CD4-positive, CD25-positive, alpha-beta regulatory T cell (primary cell): Measurements from ENCODE around the gene LRRC40. TPM values are rescaled to one million over a fixed set of nuclear protein-coding genes. Genes with fewer than 3 reads are reported as not detected.
A peak's percentile ranks its signal among the peaks of the same experiment; 100 is the strongest.

Source experiments
- ATAC-seq, 2 donors: fragments of 150-1000 bp; cut with Tn5 transposase; one replicate each; pipeline ENCODE4 v1.10.0; 2021; ENCODE audit warnings: low read depth in 2 of 2, moderate number of reproducible peaks in 2 of 2, moderate library complexity in 1 of 2
- DNase-seq, 3 donors: peaks; one replicate each; pipeline versions ENCODE4 v3.0.0 to v3.0.0-alpha.2; 2012 to 2022; ENCODE audit warnings: mixed read lengths in 1 of 3
- H3K27ac ChIP-seq: one replicate; pipeline ENCODE4 v1.7.0; 2013; ENCODE audit warnings: mild to moderate bottlenecking, low read length; ENCODE audit not compliant: insufficient read depth, poor library complexity, severe bottlenecking
- H3K27me3 ChIP-seq: one replicate; pipeline ENCODE4 v1.7.0; 2013; ENCODE audit warnings: low read length; ENCODE audit not compliant: control insufficient read depth, insufficient read depth
- H3K36me3 ChIP-seq: one replicate; pipeline ENCODE4 v1.7.0; 2013; ENCODE audit warnings: mild to moderate bottlenecking, low read length, moderate library complexity; ENCODE audit not compliant: control insufficient read depth, insufficient read depth
- H3K4me1 ChIP-seq: 2 replicates; pipeline ENCODE4 v1.7.0; 2013; ENCODE audit warnings: mild to moderate bottlenecking, low read length; ENCODE audit not compliant: insufficient read depth, control insufficient read depth, poor library complexity, severe bottlenecking
- H3K4me3 ChIP-seq: one replicate; pipeline ENCODE4 v1.7.0; 2013; ENCODE audit warnings: low read depth, mild to moderate bottlenecking, low read length, moderate library complexity
- H3K9me3 ChIP-seq, 2 experiments: 1 replicate in 1 of 2; 2 replicates in 1 of 2; pipeline ENCODE4 v1.7.0; 2013; ENCODE audit warnings: low read length in 2 of 2, mild to moderate bottlenecking in 1 of 2, moderate library complexity in 1 of 2; ENCODE audit not compliant: control insufficient read depth in 2 of 2
- H3K27ac Mint-ChIP-seq, 3 donors: one replicate each; pipeline ENCODE4 v1.8.0; 2020 to 2022; ENCODE audit warnings: mild to moderate bottlenecking in 3 of 3, mixed read lengths in 3 of 3, moderate library complexity in 2 of 3
- H3K27me3 Mint-ChIP-seq: one replicate; pipeline ENCODE4 v1.8.0; 2022; ENCODE audit warnings: mild to moderate bottlenecking, mixed read lengths
- H3K36me3 Mint-ChIP-seq: one replicate; pipeline ENCODE4 v1.8.0; 2020; ENCODE audit warnings: mixed read lengths
- H3K4me1 Mint-ChIP-seq, 4 donors: one replicate each; pipeline ENCODE4 v1.8.0; 2020 to 2022; ENCODE audit warnings: mixed read lengths in 4 of 4, mild to moderate bottlenecking in 1 of 4
- H3K4me3 Mint-ChIP-seq, 4 donors: one replicate each; pipeline ENCODE4 v1.8.0; 2020 to 2022; ENCODE audit warnings: mild to moderate bottlenecking in 4 of 4, mixed read lengths in 4 of 4, moderate library complexity in 3 of 4
- H3K9me3 Mint-ChIP-seq, 7 donors: one replicate each; pipeline ENCODE4 v1.8.0; 2020 to 2022; ENCODE audit warnings: mixed read lengths in 7 of 7, mild to moderate bottlenecking in 3 of 7, moderate library complexity in 2 of 7
- polyA plus RNA-seq, 4 donors: library from polyadenylated mRNA; unstranded; fragments of 300-500 nt; fragmentation: Illumina TruSeq; gene quantifications; one replicate each; pipeline ENCODE4 v1.2.3, GENCODE V29; 2021
- total RNA-seq: library from RNA; stranded (reverse); gene quantifications from one replicate; pipeline ENCODE4 v1.2.3, GENCODE V29; 2022

Gene LRRC40
- total and polyA plus RNA-seq, 5 donors from 2014 or later = 6.9 to 15.7 (median 8.6) TPM

- no peak overlapping the region for H3K27ac ChIP-seq
- ATAC-seq (no peak), DNase-seq (no peak)
- H3K9me3 ChIP-seq = no peaks in the 10 kb centered on the region
- no peaks in the 10 kb centered on the region for H3K27me3 ChIP-seq
- peaks cover 24% of the 10 kb centered on the region for H3K36me3 ChIP-seq
- H3K4me1 ChIP-seq = no peaks in the 10 kb centered on the region
- Mint-ChIP-seq H3K4me1 (no peaks in the 10 kb centered on the region), H3K36me3 (peaks cover 6% of the 10 kb centered on the region), H3K9me3 (no peaks in the 10 kb centered on the region), H3K4me3 (no peak overlapping the region), H3K27ac (no peak overlapping the region), H3K27me3 (no peaks in the 10 kb centered on the region)
- no peak overlapping the region for H3K4me3 ChIP-seq
These were observed 62.2 kb downstream of the LRRC40 start for GRCh38 chr1:70143048-70143659.

- no peak overlapping the region for H3K4me3 Mint-ChIP-seq
- no peaks in the 10 kb centered on the region for H3K9me3 Mint-ChIP-seq
- no peaks in the 10 kb centered on the region for H3K36me3 Mint-ChIP-seq
- ATAC-seq (no peak), DNase-seq (no peak)
- no peaks in the 10 kb centered on the region for H3K27me3 Mint-ChIP-seq
- Histone ChIP-seq H3K4me1 (no peaks in the 10 kb centered on the region), H3K27me3 (no peaks in the 10 kb centered on the region), H3K36me3 (peaks cover 19% of the 10 kb centered on the region), H3K9me3 (no peaks in the 10 kb centered on the region), H3K4me3 (no peak overlapping the region), H3K27ac (no peak overlapping the region)
- H3K4me1 Mint-ChIP-seq = no peaks in the 10 kb centered on the region
- no peak overlapping the region for H3K27ac Mint-ChIP-seq
These were observed 63.3 kb downstream of the LRRC40 start for GRCh38 chr1:70142075-70142474.

DNA sequence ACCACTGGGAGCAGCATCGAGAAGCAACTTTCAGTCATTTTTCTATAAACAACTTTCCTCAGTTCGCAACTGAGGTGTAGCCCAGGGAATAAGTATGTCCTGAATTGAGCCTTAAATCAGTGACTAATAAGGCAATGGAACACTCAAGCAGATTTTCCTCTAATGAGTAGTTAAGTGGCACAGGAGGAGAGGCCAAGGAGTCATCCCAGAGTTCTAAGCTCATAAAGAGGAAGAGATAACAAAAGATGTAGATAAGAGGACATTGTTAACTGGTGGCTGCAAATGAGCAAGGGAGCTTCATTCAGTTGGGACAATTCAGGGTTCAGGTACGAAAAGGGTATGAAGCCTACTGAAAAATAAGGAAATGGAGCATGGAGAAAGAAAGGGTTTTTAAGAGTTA is 64.5 kb downstream of the LRRC40 start:
- H3K4me1 Mint-ChIP-seq = no peaks in the 10 kb centered on the region

GRCh38 chr1:70140343-70140742 is 65.0 kb downstream of the LRRC40 start:
- no peak for ATAC-seq
- Mint-ChIP-seq H3K9me3 (no peaks in the 10 kb centered on the region), H3K4me3 (no peak overlapping the region), H3K4me1 (no peaks in the 10 kb centered on the region), H3K27ac (no peak overlapping the region), H3K36me3 (no peaks in the 10 kb centered on the region), H3K27me3 (peaks cover 1% of the 10 kb centered on the region)
- peaks cover 10% of the 10 kb centered on the region for H3K36me3 ChIP-seq
- no peak overlapping the region for H3K4me3 ChIP-seq
- no peaks in the 10 kb centered on the region for H3K9me3 ChIP-seq
- H3K27me3 ChIP-seq = no peaks in the 10 kb centered on the region
- DNase-seq = no peak
- no peak overlapping the region for H3K27ac ChIP-seq
- H3K4me1 ChIP-seq = no peaks in the 10 kb centered on the region

More for the DNA sequence above, 64.5 kb downstream of the LRRC40 start:
- no peaks in the 10 kb centered on the region for H3K9me3 ChIP-seq
- Mint-ChIP-seq H3K36me3 (no peaks in the 10 kb centered on the region), H3K27me3 (no peaks in the 10 kb centered on the region), H3K9me3 (no peaks in the 10 kb centered on the region), H3K4me3 (no peak overlapping the region), H3K27ac (peak overlapping the region in 1 of 3 donors; percentile 12)
- no peaks in the 10 kb centered on the region for H3K4me1 ChIP-seq
- no peak overlapping the region for H3K27ac ChIP-seq
- no peak overlapping the region for H3K4me3 ChIP-seq
- H3K36me3 ChIP-seq = peaks cover 14% of the 10 kb centered on the region
- no peak for DNase-seq
- no peaks in the 10 kb centered on the region for H3K27me3 ChIP-seq
- ATAC-seq = no peak

GRCh38 chr1:70134148-70134547 is 71.2 kb downstream of the LRRC40 start:
- no peak overlapping the region for H3K27ac ChIP-seq
- no peak overlapping the region for H3K4me3 ChIP-seq
- H3K27me3 Mint-ChIP-seq = peaks cover 22% of the 10 kb centered on the region
- H3K4me1 Mint-ChIP-seq = peaks cover 0 to 2% (median 0%) of the 10 kb centered on the region in 4 donors
- no peaks in the 10 kb centered on the region for H3K9me3 Mint-ChIP-seq
- no peaks in the 10 kb centered on the region for H3K27me3 ChIP-seq
- no peaks in the 10 kb centered on the region for H3K4me1 ChIP-seq
- ATAC-seq = no peak
- H3K36me3 Mint-ChIP-seq = no peaks in the 10 kb centered on the region
- H3K27ac Mint-ChIP-seq = no peak overlapping the region
- H3K36me3 ChIP-seq = no peaks in the 10 kb centered on the region
- DNase-seq = no peak
- H3K9me3 ChIP-seq = no peaks in the 10 kb centered on the region
- no peak overlapping the region for H3K4me3 Mint-ChIP-seq

DNA sequence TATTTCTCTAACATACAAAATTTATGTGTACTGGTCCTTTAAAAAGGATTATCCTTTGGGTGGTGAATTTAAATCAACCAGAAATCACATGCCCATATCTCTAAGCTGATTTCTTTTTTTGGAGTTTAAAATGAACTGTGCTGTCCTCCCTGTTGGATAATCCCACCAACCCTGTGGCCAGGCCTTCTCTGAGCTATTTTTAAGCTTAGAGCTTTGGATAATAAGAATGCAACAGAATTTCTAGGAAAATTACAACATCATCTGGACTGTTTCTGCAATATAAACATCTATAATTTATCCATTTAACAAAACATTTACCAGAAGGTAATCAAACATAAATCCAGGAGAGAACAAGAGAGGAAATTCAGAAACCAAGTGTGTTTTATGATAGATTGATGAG is 88.3 kb downstream of the LRRC40 start:
- ATAC-seq (no peak), DNase-seq (no peak)
- Mint-ChIP-seq H3K27me3 (peaks cover 4% of the 10 kb centered on the region), H3K4me3 (no peak overlapping the region), H3K9me3 (no peaks in the 10 kb centered on the region), H3K4me1 (no peaks in the 10 kb centered on the region), H3K27ac (no peak overlapping the region), H3K36me3 (no peaks in the 10 kb centered on the region)
- Histone ChIP-seq H3K27ac (no peak overlapping the region), H3K9me3 (no peaks in the 10 kb centered on the region), H3K27me3 (peaks cover 2% of the 10 kb centered on the region), H3K4me3 (no peak overlapping the region), H3K36me3 (no peaks in the 10 kb centered on the region), H3K4me1 (no peaks in the 10 kb centered on the region)

DNA sequence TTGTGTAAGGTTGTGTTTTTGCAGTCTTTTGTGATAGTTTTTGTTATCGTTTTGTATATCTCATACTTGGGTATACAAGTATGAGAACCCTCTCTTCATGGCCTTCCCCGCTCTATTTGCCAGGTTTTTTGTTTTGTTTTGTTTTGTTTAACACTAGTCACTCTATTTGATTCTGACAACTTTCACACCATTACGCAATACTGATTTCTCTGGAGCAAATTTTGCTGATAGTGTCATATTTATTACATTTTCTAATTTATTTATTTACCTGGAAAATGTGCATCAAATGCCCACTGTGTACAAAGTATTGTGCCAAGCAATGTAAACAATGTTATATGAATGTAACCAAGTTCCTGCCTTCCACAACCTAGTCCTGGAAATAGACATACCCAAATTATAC is 90.1 kb downstream of the LRRC40 start:
- Histone ChIP-seq H3K36me3 (no peaks in the 10 kb centered on the region), H3K9me3 (no peaks in the 10 kb centered on the region), H3K4me1 (no peaks in the 10 kb centered on the region), H3K4me3 (no peak overlapping the region), H3K27ac (no peak overlapping the region), H3K27me3 (peaks cover 2% of the 10 kb centered on the region)
- H3K4me1 Mint-ChIP-seq = no peaks in the 10 kb centered on the region
- DNase-seq = no peak
- no peak overlapping the region for H3K4me3 Mint-ChIP-seq
- H3K36me3 Mint-ChIP-seq = no peaks in the 10 kb centered on the region
- H3K27ac Mint-ChIP-seq = no peak overlapping the region
- peaks cover 4% of the 10 kb centered on the region for H3K27me3 Mint-ChIP-seq
- ATAC-seq = no peak
- H3K9me3 Mint-ChIP-seq = no peaks in the 10 kb centered on the region

DNA sequence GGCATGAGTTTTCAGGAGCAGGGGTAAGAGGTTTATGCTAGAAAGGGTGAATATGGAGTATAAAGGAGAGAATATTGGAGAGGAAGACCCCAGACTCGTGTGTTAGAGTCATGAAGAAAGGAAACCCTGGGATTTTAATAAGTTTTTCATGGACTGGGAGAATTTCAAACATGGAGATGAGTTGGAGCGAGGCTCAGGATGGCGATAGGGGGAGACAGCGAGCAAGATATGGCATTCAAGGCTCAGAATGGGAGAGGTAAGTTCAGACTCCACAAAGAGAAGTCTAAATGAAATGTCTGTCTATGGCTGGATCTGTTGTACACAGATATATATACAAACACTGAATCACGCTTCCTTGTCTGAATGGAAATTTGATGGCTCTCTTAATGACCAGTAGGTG is 92.5 kb downstream of the LRRC40 start:
- Mint-ChIP-seq H3K27me3 (peaks cover 4% of the 10 kb centered on the region), H3K36me3 (no peaks in the 10 kb centered on the region), H3K4me3 (no peak overlapping the region), H3K27ac (no peak overlapping the region), H3K9me3 (no peaks in the 10 kb centered on the region), H3K4me1 (no peaks in the 10 kb centered on the region)
- Histone ChIP-seq H3K36me3 (no peaks in the 10 kb centered on the region), H3K27me3 (no peaks in the 10 kb centered on the region), H3K4me1 (no peaks in the 10 kb centered on the region), H3K9me3 (no peaks in the 10 kb centered on the region), H3K27ac (no peak overlapping the region), H3K4me3 (no peak overlapping the region)
- ATAC-seq (no peak), DNase-seq (no peak)
